ENCODE results near the gene TTYH3. TPM values are rescaled to one million over a fixed set of nuclear protein-coding genes. Genes with fewer than 3 reads are reported as not detected.
A peak's percentile ranks its signal among the peaks of the same experiment; 100 is the strongest.

TTYH3 gene
- total and polyA plus RNA-seq, 10 donors = 11.9 to 158 (median 72.8) TPM

DNA sequence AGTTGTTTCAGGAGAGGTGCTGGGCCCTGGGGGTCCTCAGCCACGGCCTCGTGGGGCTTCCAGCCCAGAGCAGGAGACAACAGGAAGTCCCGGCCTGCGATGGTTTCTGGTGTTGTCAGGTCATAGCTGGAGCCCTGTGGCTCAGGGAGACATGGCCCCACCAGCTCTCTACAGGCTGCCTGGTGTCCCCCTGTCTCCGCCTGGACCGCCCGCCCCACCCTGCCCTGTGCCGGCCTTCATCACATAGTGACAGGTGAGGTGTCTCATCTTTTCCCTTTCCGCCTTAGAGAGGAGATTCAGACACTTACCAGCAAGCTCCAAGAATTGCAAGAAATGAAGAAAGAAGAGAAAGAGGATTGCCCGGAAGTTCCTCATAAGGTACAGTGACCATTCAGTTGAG lies 37.2 kb upstream of the TTYH3 start:
- intact Hi-C loops (cut with DNase I; ENCODE audit: low total_unique reads) = no loop called here
- no peak for DNase-seq
- 67 to 87% (median 78%) methylated on average over 10 of the region's 10 CpGs for WGBS, 5 donors
- no peaks in the 10 kb centered on the region for H3K9me3 ChIP-seq
- H3K4me1 ChIP-seq = peaks cover 0 to 20% (median 3%) of the 10 kb centered on the region in 6 donors
- H3K36me3 ChIP-seq = peaks cover 0 to 94% (median 38%) of the 10 kb centered on the region in 6 donors
- no peaks in the 10 kb centered on the region for H3K27me3 ChIP-seq (replicated peaks in 1 of 7)
- no peak overlapping the region for H3K27ac ChIP-seq
- TF ChIP-seq POLR2A (IDR thresholded peaks at IDR 0.05) = no peak
- TF ChIP-seq POLR2AphosphoS5 (IDR thresholded peaks at IDR 0.05) = peak in 1 of 3 donors; percentile 19
- H3K4me3 ChIP-seq = no peak overlapping the region

DNA sequence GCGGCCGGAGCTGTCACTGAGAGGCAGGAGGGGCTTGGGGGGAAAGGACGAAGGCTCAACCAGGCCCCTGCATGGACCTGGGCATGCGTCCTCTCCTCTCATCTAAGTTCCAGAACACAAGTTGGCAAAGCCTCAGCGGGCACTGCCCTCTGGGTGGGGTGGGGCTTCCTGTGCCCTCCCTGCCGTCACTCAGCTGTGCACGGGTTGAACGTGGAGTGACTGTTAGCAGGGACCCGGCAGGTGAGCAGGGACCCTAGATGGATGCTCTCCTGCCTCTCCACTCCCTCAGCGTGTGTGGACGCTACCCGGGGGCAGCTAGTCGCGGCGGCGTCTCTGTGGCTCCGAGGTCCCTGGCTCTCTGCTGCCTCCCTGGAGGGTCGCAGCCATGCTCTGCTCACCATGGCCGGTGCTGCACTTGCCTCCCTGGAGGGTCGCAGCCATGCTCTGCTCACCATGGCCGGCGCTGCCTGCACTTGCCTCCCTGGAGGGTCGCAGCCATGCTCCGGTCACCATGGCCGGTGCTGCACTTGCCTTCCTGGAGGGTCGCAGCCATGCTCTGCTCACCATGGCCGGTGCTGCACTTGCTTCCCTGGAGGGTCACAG lies 36.4 kb upstream of the TTYH3 start:
- peaks cover 0 to 94% (median 36%) of the 10 kb centered on the region in 6 donors for H3K36me3 ChIP-seq
- no peak overlapping the region for H3K4me3 ChIP-seq
- whole genome bisulfite sequencing, 5 donors = 61 to 82% (median 80%) methylated on average over 18 to 27 of the region's 27 CpGs
- no peaks in the 10 kb centered on the region for H3K27me3 ChIP-seq (replicated peaks in 1 of 7)
- peaks cover 0 to 20% (median 3%) of the 10 kb centered on the region in 6 donors for H3K4me1 ChIP-seq
- intact Hi-C loops (cut with DNase I; ENCODE audit: low total_unique reads) = no loop called here
- TF ChIP-seq POLR2A (IDR thresholded peaks at IDR 0.05) (no peak), POLR2AphosphoS5 (IDR thresholded peaks at IDR 0.05) (no peak)
- TF ChIP-seq, protein P1, sequence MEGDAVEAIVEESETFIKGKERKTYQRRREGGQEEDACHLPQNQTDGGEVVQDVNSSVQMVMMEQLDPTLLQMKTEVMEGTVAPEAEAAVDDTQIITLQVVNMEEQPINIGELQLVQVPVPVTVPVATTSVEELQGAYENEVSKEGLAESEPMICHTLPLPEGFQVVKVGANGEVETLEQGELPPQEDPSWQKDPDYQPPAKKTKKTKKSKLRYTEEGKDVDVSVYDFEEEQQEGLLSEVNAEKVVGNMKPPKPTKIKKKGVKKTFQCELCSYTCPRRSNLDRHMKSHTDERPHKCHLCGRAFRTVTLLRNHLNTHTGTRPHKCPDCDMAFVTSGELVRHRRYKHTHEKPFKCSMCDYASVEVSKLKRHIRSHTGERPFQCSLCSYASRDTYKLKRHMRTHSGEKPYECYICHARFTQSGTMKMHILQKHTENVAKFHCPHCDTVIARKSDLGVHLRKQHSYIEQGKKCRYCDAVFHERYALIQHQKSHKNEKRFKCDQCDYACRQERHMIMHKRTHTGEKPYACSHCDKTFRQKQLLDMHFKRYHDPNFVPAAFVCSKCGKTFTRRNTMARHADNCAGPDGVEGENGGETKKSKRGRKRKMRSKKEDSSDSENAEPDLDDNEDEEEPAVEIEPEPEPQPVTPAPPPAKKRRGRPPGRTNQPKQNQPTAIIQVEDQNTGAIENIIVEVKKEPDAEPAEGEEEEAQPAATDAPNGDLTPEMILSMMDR (IDR thresholded peaks at IDR 0.05 in 8 of 11, conservative IDR thresholded peaks at IDR 0.05 in 3 of 11) = no peak
- no peaks in the 10 kb centered on the region for H3K9me3 ChIP-seq
- H3K27ac ChIP-seq = no peak overlapping the region
- no peak for DNase-seq

DNA sequence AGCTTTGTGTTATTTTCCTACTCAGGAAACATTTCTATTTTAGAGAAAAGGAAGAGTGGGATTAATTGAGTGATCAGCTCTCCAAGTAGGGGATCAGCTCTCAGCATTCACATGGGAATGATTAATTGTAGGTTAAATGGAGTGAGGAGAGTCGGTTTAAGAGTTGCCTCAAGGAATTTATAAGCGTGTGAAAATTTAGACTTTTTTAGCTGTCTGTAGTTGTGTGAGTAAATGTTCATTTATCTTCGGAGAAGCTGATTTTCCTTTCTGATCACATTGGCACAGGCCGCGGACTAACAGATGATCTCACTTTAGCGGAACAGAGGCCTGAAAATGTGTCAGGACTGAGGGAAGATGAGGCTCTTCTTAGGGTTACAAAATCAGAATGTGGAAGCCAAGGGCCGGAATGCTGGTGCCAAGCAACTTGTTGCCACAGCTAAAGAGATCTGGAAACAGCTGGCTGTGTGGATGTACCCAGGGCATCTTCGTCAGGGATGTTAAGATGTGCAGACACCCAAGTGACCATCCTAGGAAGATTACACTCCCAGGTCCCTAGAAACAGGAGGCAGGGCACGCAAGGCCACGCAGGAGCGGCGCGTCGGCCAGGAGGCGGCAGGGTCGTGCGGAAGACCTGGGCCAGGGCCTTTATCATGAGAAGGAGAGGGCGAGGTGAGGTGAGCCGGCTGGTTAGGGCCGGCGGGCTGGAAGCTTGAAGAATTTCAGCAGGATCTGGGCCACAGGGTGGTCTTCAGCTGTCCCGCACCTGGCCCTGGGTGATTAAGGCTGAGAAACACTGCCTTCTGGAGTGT lies 35.1 kb upstream of the TTYH3 start:
- Histone ChIP-seq H3K27me3 (replicated peaks in 1 of 7) (no peaks in the 10 kb centered on the region), H3K4me1 (peaks cover 0 to 20% (median 3%) of the 10 kb centered on the region in 6 donors), H3K36me3 (peaks cover 0 to 94% (median 36%) of the 10 kb centered on the region in 6 donors), H3K27ac (no peak overlapping the region), H3K9me3 (no peaks in the 10 kb centered on the region), H3K4me3 (no peak overlapping the region)
- TF ChIP-seq, protein P1 (IDR thresholded peaks at IDR 0.05 in 8 of 11, conservative IDR thresholded peaks at IDR 0.05 in 3 of 11) = no peak
- TF ChIP-seq POLR2A (IDR thresholded peaks at IDR 0.05) (no peak), POLR2AphosphoS5 (IDR thresholded peaks at IDR 0.05) (no peak)
- WGBS, 5 donors = 90 to 96% (median 95%) methylated on average over 22 of the region's 22 CpGs
- no peak for DNase-seq
- intact Hi-C loops (cut with DNase I; ENCODE audit: low total_unique reads) = no loop called here

DNA sequence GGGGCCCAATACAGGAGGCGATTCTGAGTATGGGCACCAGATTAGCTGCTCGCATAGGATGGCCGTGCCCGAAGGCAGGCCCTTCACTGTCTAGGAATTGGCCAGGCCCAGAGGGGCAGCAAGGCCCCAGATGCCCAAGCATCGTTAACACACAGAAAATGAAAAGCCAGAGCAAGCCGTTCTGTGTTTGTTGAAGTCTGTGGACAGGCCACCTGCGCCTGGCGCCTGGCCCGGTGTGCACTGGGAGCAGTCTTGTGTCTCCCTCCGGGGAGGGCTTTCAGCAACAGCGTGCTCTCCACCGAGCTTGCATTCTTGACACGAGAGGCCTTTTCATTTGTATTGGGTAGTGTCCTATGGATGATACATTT lies 34.5 kb upstream of the TTYH3 start:
- Histone ChIP-seq H3K9me3 (no peaks in the 10 kb centered on the region), H3K27ac (no peak overlapping the region), H3K4me1 (peaks cover 0 to 25% (median 4%) of the 10 kb centered on the region in 6 donors), H3K27me3 (replicated peaks in 1 of 7) (no peaks in the 10 kb centered on the region), H3K36me3 (peaks cover 0 to 94% (median 34%) of the 10 kb centered on the region in 6 donors), H3K4me3 (no peak overlapping the region)
- DNase-seq = no peak
- TF ChIP-seq, protein P1 (IDR thresholded peaks at IDR 0.05 in 8 of 11, conservative IDR thresholded peaks at IDR 0.05 in 3 of 11) = no peak
- TF ChIP-seq POLR2A (IDR thresholded peaks at IDR 0.05) (no peak), POLR2AphosphoS5 (IDR thresholded peaks at IDR 0.05) (no peak)
- intact Hi-C loops (cut with DNase I; ENCODE audit: low total_unique reads) = no loop called here
- WGBS, 5 donors = 89 to 94% (median 92%) methylated on average over 13 of the region's 13 CpGs

Measured in spleen (tissue), 11 donors.